D721Med (cell line): Measurements from ENCODE around the gene EXOC3L4.

Experiments
- DNase-seq: peaks from one replicate; pipeline ENCODE4 v3.0.0; 2011; ENCODE audit warnings: low spot score; ENCODE audit not compliant: insufficient read length
- FAIRE-seq: peaks from 2 replicates; lab custom pipeline; 2011; peaks lifted over from hg19 to GRCh38; lab: Jason Lieb, UNC
- CTCF ChIP-seq: IDR thresholded peaks from 2 replicates; pipeline ENCODE4 v1.5.1; 2012; ENCODE audit warnings: mild to moderate bottlenecking, control low read depth; ENCODE audit not compliant: insufficient read depth; ENCODE audit errors: missing control alignments

EXOC3L4 gene

GRCh38 chr14:103121846-103122584 lies 27.5 kb downstream of the EXOC3L4 start:
- FAIRE-seq (no peak), DNase-seq (no peak)
- TF ChIP-seq CTCF, result no peak

- DNase-seq (no peak), FAIRE-seq (no peak)
- TF ChIP-seq CTCF, result no peak
Observed at GRCh38 chr14:103122585-103122946, 28.0 kb downstream of the EXOC3L4 start.

- no peak for TF ChIP-seq CTCF
- no peak for FAIRE-seq
Observed at GRCh38 chr14:103122947-103123633, 28.6 kb downstream of the EXOC3L4 start, which contains the start of gene TNFAIP2. Gene TNFAIP2 (plus strand): TSS chr14:103123461. CDS start chr14:103126458, 2,997 bp downstream.

GRCh38 chr14:103123634-103124500 lies 29.3 kb downstream of the EXOC3L4 start:
- FAIRE-seq, result no peak

More at GRCh38 chr14:103122947-103123633, 28.6 kb downstream of the EXOC3L4 start, which contains the start of gene TNFAIP2:
- no peak for DNase-seq

GRCh38 chr14:103124501-103125001 lies 30.0 kb downstream of the EXOC3L4 start:
- no peak for FAIRE-seq
- DNase-seq, result no peak
- TF ChIP-seq CTCF, result no peak

More at GRCh38 chr14:103123634-103124500, 29.3 kb downstream of the EXOC3L4 start:
- DNase-seq, result no peak
- TF ChIP-seq CTCF, result no peak

GRCh38 chr14:103125098-103126070 lies 30.9 kb downstream of the EXOC3L4 start:
- no peak for FAIRE-seq
- TF ChIP-seq CTCF, result no peak

More at GRCh38 chr14:103125098-103126070, 30.9 kb downstream of the EXOC3L4 start:
- DNase-seq, result no peak
